Heart right ventricle (tissue), 16 donors: Measurements from ENCODE around the gene HNF1A. TPM values are rescaled to one million over a fixed set of nuclear protein-coding genes. Genes with fewer than 3 reads are reported as not detected.

Source experiments
- ATAC-seq, 8 donors: fragments of 200-7000 bp; cut with Tn5 transposase; one replicate each; pipeline ENCODE4 v1.9.1; 2020; ENCODE audit warnings: mild to moderate bottlenecking in 8 of 8, moderate library complexity in 8 of 8, moderate number of reproducible peaks in 1 of 8
- DNase-seq, 2 donors: peaks; one replicate each; pipeline ENCODE4 v3.0.0-alpha.2; 2020
- H3K27ac ChIP-seq, 10 donors: fragments of 200-600 bp; sonication (generic) in 2 of 10; one replicate each; pipeline versions ENCODE4 v1.5.0 to v1.8.0; 2020 to 2022; ENCODE audit warnings: mild to moderate bottlenecking in 3 of 10
- H3K27me3 ChIP-seq, 7 donors: fragments of 200-600 bp; one replicate each; pipeline ENCODE4 v1.8.0; 2021 to 2022; ENCODE audit warnings: mild to moderate bottlenecking in 2 of 7
- H3K36me3 ChIP-seq, 9 donors: fragments of 200-600 bp; sonication (generic) in 1 of 9; one replicate each; pipeline versions ENCODE4 v1.5.0 to v1.8.0; 2020 to 2022; ENCODE audit warnings: mild to moderate bottlenecking in 2 of 9
- H3K4me1 ChIP-seq, 9 donors: fragments of 200-600 bp; sonication (generic) in 1 of 9; one replicate each; pipeline versions ENCODE4 v1.5.0 to v1.8.0; 2020 to 2022; ENCODE audit warnings: mild to moderate bottlenecking in 4 of 9
- H3K4me3 ChIP-seq, 10 donors: fragments of 200-600 bp; sonication (generic) in 2 of 10; one replicate each; pipeline versions ENCODE4 v1.5.0 to v1.8.0; 2020 to 2022; ENCODE audit warnings: mild to moderate bottlenecking in 7 of 10, moderate library complexity in 2 of 10
- H3K9me3 ChIP-seq, 11 donors: fragments of 200-600 bp in 10 of 11; sonication (generic) in 2 of 11; one replicate each; pipeline versions ENCODE4 v1.5.0 to v1.8.0; 2013 to 2022; ENCODE audit warnings: mild to moderate bottlenecking in 2 of 11, control low read depth in 1 of 11, moderate library complexity in 1 of 11
- WGBS, 2 donors: extraction: QIAGEN DNeasy Blood & Tissue Kit; methylation state at CpG; one replicate each; pipeline ENCODE4 v1.1.7; 2013; ENCODE audit warnings: inconsistent platforms in 1 of 2; 5-methylcytosine and 5-hydroxymethylcytosine counted together
- intact Hi-C, 10 donors: fragments of 100-400 bp; cut with DNase I; formaldehyde crosslinking; loops; one replicate each; pipeline versions ENCODE4 v1.11.1 to v1.14.2; 2022
- polyA plus RNA-seq, 2 donors: library from polyadenylated mRNA; stranded (reverse); fragments of 200-250 nt; gene quantifications; one replicate each; pipeline ENCODE4 v1.2.3, GENCODE V29; 2013
- total RNA-seq, 10 donors: library from RNA; stranded (reverse); fragmentation: NEBNext Ultra II Directional in 3 of 10; extraction: Animal tissue kit (Norgen Biotek cat#: 25700) in 3 of 10; gene quantifications; one replicate each; pipeline versions ENCODE4 v1.2.1 to v1.2.4, GENCODE V29; 2021 to 2023
- TF ChIP-seq, protein P1 (sequence below), 9 donors: fragments of 200-600 bp; sonication (generic) in 2 of 9; IDR thresholded peaks; one replicate each; pipeline versions ENCODE4 v1.5.0 to v1.8.0; 2021 to 2022; ENCODE audit warnings: antibody characterized with exemption in 9 of 9, mild to moderate bottlenecking in 5 of 9, moderate library complexity in 1 of 9
- donor health status: Arrhythmogenic right ventricular cardiomyopathy.
- donor health status: ischemic (EF 13 %, LVEDD 7.1; RV severe dilation, severe dysfunction).
- donor health status: healthy with polysubstance abuse.
- donor health status: DM: no; HTN: yes; CAD: no.
- donor health status: DM: no; HTN: no; CAD: no.
- donor health status: ischemic (EF 25% LVEDD 6.9; RV normal size, moderate dysfunction).
- donor health status: ischemic (EF 25% LVEDD 5.7; RV mildly dilated, moderate dysfunction).
- donor health status: healthy.
- donor health status: DM: yes; HTN: yes; CAD: no.
- donor health status: Ischemic cardiomyopathy.
- donor health status: ischemic (EF 35%, LVEDD 5.7; RV mildly dilated, moderate dysfunction).
- donor health status: nonischemic (EF 11% LVEDD 7.7; RV severe dilation, severe dysfunction).
- donor health status: DM: yes; HTN: yes; CAD: no.
- donor health status: PGD.
- donor health status: ischemic (EF 29% LVEDD 5.4; RV normal size, mild dysfunction).
- donor health status: nonischemic (EF 23%, LVEDD 6.1; RV moderate dilation, normal function).

Gene HNF1A
- total and polyA plus RNA-seq, 12 donors: 0.04 TPM; not detected in 11

DNA sequence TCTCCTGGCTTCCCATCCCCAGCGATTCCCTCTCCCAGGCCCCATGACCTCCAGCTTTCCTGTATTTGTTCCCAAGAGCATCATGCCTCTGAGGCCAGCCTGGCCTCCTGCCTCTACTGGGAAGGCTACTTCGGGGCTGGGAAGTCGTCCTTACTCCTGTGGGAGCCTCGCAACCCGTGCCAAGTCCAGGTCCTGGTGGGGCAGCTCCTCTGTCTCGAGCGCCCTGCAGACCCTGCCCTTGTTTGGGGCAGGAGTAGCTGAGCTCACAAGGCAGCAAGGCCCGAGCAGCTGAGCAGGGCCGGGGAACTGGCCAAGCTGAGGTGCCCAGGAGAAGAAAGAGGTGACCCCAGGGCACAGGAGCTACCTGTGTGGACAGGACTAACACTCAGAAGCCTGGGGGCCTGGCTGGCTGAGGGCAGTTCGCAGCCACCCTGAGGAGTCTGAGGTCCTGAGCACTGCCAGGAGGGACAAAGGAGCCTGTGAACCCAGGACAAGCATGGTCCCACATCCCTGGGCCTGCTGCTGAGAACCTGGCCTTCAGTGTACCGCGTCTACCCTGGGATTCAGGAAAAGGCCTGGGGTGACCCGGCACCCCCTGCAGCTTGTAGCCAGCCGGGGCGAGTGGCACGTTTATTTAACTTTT is 23.6 kb downstream of the HNF1A start:
- peaks cover 0 to 54% (median 18%) of the 10 kb centered on the region in 9 donors for H3K36me3 ChIP-seq
- intact Hi-C loops: no loop called here
- DNase-seq: no peak

DNA sequence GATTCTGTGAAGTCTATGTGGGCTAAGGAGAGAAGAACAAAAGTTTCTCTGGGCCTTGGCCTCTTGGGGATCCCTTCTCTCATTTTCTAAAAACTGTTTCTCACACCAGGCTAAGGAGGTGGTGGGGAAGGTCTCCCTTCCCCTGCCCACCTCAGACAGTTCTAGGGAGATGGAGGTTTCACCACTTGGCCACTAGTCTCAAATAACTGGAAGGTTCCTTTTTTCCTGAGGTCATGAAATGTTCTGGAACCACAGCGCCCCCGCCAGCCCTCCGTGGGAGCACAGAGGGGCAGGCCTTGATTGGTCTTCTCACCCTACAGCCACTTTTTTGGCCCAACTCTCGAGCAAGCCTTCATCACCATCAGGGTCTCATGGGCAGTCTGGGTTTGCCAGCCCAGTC is 25.3 kb downstream of the HNF1A start:
- H3K4me3 ChIP-seq: no peak overlapping the region
- DNase-seq (no peak), ATAC-seq (no peak)
- H3K27me3 ChIP-seq: peaks cover 0 to 4% (median 0%) of the 10 kb centered on the region in 7 donors
- TF ChIP-seq, protein P1, sequence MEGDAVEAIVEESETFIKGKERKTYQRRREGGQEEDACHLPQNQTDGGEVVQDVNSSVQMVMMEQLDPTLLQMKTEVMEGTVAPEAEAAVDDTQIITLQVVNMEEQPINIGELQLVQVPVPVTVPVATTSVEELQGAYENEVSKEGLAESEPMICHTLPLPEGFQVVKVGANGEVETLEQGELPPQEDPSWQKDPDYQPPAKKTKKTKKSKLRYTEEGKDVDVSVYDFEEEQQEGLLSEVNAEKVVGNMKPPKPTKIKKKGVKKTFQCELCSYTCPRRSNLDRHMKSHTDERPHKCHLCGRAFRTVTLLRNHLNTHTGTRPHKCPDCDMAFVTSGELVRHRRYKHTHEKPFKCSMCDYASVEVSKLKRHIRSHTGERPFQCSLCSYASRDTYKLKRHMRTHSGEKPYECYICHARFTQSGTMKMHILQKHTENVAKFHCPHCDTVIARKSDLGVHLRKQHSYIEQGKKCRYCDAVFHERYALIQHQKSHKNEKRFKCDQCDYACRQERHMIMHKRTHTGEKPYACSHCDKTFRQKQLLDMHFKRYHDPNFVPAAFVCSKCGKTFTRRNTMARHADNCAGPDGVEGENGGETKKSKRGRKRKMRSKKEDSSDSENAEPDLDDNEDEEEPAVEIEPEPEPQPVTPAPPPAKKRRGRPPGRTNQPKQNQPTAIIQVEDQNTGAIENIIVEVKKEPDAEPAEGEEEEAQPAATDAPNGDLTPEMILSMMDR (IDR thresholded peaks at IDR 0.05): no peak
- intact Hi-C loops: no loop called here
- H3K36me3 ChIP-seq: peaks cover 0 to 71% (median 19%) of the 10 kb centered on the region in 9 donors
- 82 to 86% methylated on average over 4 of the region's 4 CpGs for WGBS, 2 donors
- H3K27ac ChIP-seq: no peak overlapping the region
- H3K4me1 ChIP-seq: peaks cover 0 to 3% (median 0%) of the 10 kb centered on the region in 9 donors
- H3K9me3 ChIP-seq: no peaks in the 10 kb centered on the region

More for the DNA sequence above, 23.6 kb downstream of the HNF1A start:
- TF ChIP-seq, protein P1 (IDR thresholded peaks at IDR 0.05): no peak
- Histone ChIP-seq H3K4me3 (no peak overlapping the region), H3K27me3 (peaks cover 0 to 16% (median 0%) of the 10 kb centered on the region in 7 donors), H3K27ac (no peak overlapping the region), H3K9me3 (no peaks in the 10 kb centered on the region), H3K4me1 (peaks cover 0 to 3% (median 0%) of the 10 kb centered on the region in 9 donors)
- 83 to 85% methylated on average over 16 of the region's 16 CpGs for WGBS, 2 donors
- peak in 1 of 8 donors; percentile 22 for ATAC-seq

DNA sequence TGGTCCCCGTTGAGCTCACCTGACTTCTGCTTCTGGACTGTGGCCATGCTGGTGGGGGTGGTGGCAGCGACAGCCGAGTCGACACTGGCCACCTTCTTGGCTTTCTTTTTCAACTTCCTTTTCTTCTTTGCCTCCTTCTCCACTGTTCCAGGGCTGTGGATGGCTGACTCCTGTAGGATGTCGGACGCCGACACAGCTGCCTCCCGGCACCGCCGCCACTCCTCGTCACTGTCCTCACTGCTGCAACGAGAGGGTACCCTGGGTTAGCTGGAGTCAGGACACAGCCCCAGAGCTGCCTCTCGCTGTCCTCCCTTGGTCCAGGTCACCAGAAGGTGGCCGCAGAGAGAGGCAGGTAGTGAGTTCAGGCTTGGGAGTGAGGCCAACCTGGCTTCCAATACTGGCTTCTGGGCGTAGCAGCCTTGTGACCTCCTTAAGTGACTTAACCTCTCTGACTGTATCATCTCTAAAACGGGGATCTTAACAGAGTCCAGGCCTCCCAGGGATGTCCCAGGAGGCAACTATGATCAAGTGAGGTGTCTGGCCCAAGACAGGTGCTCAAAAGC is 26.0 kb downstream of the HNF1A start:
- peaks cover 0 to 3% (median 0%) of the 10 kb centered on the region in 9 donors for H3K4me1 ChIP-seq
- H3K36me3 ChIP-seq: peaks cover 0 to 78% (median 23%) of the 10 kb centered on the region in 9 donors
- intact Hi-C loops: no loop called here
- WGBS, 2 donors: 89 to 94% methylated on average over 16 of the region's 16 CpGs
- TF ChIP-seq, protein P1 (IDR thresholded peaks at IDR 0.05): no peak
- ATAC-seq (no peak), DNase-seq (no peak)
- no peak overlapping the region for H3K4me3 ChIP-seq
- H3K27me3 ChIP-seq: no peaks in the 10 kb centered on the region
- no peak overlapping the region for H3K27ac ChIP-seq
- no peaks in the 10 kb centered on the region for H3K9me3 ChIP-seq

DNA sequence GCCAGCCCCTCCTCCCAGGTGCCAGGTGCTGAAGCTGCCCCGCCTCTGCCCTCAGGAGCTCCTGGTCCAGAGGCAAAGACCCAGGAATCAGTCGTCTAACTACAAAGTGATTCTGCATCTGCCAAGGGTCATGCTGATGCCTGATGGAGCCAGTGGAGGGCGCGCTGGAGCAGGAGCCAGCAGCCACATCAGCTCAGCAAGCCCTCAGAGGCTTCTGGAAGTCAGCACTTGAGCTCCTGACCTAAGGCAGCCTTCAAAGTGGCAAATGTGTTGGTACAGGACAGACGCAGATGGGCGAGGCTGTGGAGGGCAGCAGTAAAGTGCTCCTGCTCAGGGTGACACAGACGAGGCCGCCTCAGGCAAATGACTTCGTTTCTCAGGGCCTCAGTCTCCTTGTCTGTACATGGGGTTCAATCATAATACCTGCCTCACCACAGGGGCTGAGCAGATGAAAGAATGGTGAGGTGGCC is 27.0 kb downstream of the HNF1A start:
- ATAC-seq (no peak), DNase-seq (no peak)
- 69 to 72% methylated on average over 9 of the region's 9 CpGs for WGBS, 2 donors
- Histone ChIP-seq H3K36me3 (peaks cover 3 to 88% (median 27%) of the 10 kb centered on the region in 9 donors), H3K27me3 (no peaks in the 10 kb centered on the region), H3K4me3 (no peak overlapping the region), H3K9me3 (no peaks in the 10 kb centered on the region), H3K27ac (no peak overlapping the region), H3K4me1 (no peaks in the 10 kb centered on the region)
- intact Hi-C loops: no loop called here
- TF ChIP-seq, protein P1 (IDR thresholded peaks at IDR 0.05): peak in 8 of 9 donors; percentile 11 to 66 (median 48)
